Measurements from ENCODE around the gene SUSD1. TPM values are rescaled to one million over a fixed set of nuclear protein-coding genes. Genes with fewer than 3 reads are reported as not detected.

The SUSD1 gene
- total and polyA plus RNA-seq, 9 of the 15 experiments (the other 6 are each of a cell fraction or from before 2014, with no cell fraction given) = 10.9 to 44.4 (median 36.1) TPM

- TF ChIP-seq CREB5 (CRISPR knock-in tag; IDR thresholded peaks at IDR 0.05) (no peak), SRF (CRISPR knock-in tag; IDR thresholded peaks at IDR 0.05) (no peak), STAT5B (CRISPR knock-in tag; IDR thresholded peaks at IDR 0.05) (no peak), POLR2H (tag; IDR thresholded peaks at IDR 0.05; ENCODE audit: low read depth) (no peak), TFAM (CRISPR knock-in tag; conservative IDR thresholded peaks at IDR 0.05) (no peak)
- TF ChIP-seq, protein P1, sequence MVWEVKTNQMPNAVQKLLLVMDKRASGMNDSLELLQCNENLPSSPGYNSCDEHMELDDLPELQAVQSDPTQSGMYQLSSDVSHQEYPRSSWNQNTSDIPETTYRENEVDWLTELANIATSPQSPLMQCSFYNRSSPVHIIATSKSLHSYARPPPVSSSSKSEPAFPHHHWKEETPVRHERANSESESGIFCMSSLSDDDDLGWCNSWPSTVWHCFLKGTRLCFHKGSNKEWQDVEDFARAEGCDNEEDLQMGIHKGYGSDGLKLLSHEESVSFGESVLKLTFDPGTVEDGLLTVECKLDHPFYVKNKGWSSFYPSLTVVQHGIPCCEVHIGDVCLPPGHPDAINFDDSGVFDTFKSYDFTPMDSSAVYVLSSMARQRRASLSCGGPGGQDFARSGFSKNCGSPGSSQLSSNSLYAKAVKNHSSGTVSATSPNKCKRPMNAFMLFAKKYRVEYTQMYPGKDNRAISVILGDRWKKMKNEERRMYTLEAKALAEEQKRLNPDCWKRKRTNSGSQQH (CRISPR knock-in tag; IDR thresholded peaks at IDR 0.05) = no peak
Observed at GRCh38 chr9:112180387-112180881, 5.3 kb upstream of the SUSD1 start (continued).

DNA sequence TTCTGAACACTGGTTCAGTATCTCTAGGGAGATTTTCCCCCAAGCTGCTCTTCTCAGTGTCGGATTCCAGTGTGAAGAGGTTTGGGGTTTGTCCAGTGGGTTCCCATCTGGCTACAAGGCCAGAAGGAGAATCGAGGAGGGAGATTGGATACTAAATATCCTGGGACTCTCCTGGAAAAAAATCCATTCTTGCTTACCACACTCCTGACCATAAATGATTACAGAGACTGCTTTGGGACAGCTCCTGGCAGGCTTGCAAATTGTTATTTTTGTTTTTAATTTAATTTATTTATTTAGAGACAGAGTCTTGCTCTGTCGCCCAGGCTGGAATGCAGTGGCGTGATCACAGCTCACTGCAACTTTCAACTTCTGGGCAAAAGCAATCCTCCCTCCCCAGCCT, 4.7 kb upstream of the SUSD1 start:
- 17% methylated on average over 4 of the region's 4 CpGs for WGBS (ENCODE audit: insufficient coverage, low coverage, missing lambda C conversion rate)
- Histone ChIP-seq H3K4me1 (replicated peaks in 1 of 2; ENCODE audit: control insufficient read depth in 2 of 2, insufficient read depth in 2 of 2, low read length in 2 of 2) (peaks cover 37 to 51% of the 10 kb centered on the region in 2 experiments), H3K79me2 (ENCODE audit: control insufficient read depth, insufficient read depth, low read length) (peaks cover 8% of the 10 kb centered on the region; the same call in 2 of the 3 replicates), H2AFZ (ENCODE audit: low read depth, low read length) (peak overlapping the region; percentile 77), H3K4me2 (ENCODE audit: insufficient read depth, low read length) (peak overlapping the region; percentile 80), H3K27ac (ENCODE audit: extremely low read depth, low read depth, low read length) (peak overlapping the region; percentile 83), H3K9ac (ENCODE audit: insufficient read depth in 1 of 2, low read depth in 2 of 2, low read length in 2 of 2) (peak overlapping the region; percentile 73 to 83; a peak in 3 of 4 replicates), H3K9me1 (ENCODE audit: control insufficient read depth, insufficient read depth, low read length) (no peaks in the 10 kb centered on the region), H4K20me1 (replicated peaks; ENCODE audit: control insufficient read depth, insufficient read depth, low read length) (no peaks in the 10 kb centered on the region), H3K27me3 (ENCODE audit: control insufficient read depth in 2 of 2, insufficient read depth in 2 of 2, low read length in 2 of 2) (no peaks in the 10 kb centered on the region), H3K9me3 (replicated peaks; ENCODE audit: control insufficient read depth, insufficient read depth, low read depth, low read length) (no peaks in the 10 kb centered on the region), H3K36me3 (ENCODE audit: control insufficient read depth, insufficient read depth, low read length) (no peaks in the 10 kb centered on the region), H3K4me3 (no peak overlapping the region)
- FAIRE-seq = no peak
- BruUV-seq (replicated peaks) = no TSS peak
- ChIA-PET CTCF (ENCODE audit: low intra/inter-chr PET ratio) (no interaction called here), POLR2A (interaction anchor here (0.7 to 3.3 kb wide), 4 partner anchors 9 to 152 kb away, joined by 3 to 14 read pairs (median 4); no protein-coding TSS in a partner anchor)
- in situ Hi-C loops (cut with MboI) = no loop called here
- no peak for ATAC-seq
- peak in 1 of 4 experiments; percentile 42 for DNase-seq (ENCODE audit: extremely low read depth in 1 of 4, low spot score in 3 of 4)
- TF ChIP-seq TSC22D4 (tag; IDR thresholded peaks at IDR 0.05) (no peak), TRIM24 (IDR thresholded peaks at IDR 0.05) (no peak), ZNF717 (CRISPR knock-in tag; IDR thresholded peaks at IDR 0.05) (no peak), ZNF444 (CRISPR knock-in tag; IDR thresholded peaks at IDR 0.05) (no peak), HDGF (IDR thresholded peaks at IDR 0.05) (no peak), PML (IDR thresholded peaks at IDR 0.05; ENCODE audit: low read length) (no peak), ZNF436 (CRISPR knock-in tag; IDR thresholded peaks at IDR 0.05) (no peak), KHSRP (IDR thresholded peaks at IDR 0.05) (no peak), RBFOX2 (IDR thresholded peaks at IDR 0.05; ENCODE audit: low read depth, low read length) (no peak), MXD1 (CRISPR knock-in tag; IDR thresholded peaks at IDR 0.05; ENCODE audit: borderline replicate concordance, poor library complexity, severe bottlenecking) (no peak), ZNF263 (CRISPR knock-in tag; IDR thresholded peaks at IDR 0.05; ENCODE audit: borderline replicate concordance) (no peak), NELFE (IDR thresholded peaks at IDR 0.05; ENCODE audit: insufficient read depth, insufficient read length) (no peak)
- intact Hi-C loops (cut with micrococcal nuclease) = loop anchor here (2.0 to 5.0 kb wide), 2 partner anchors 45 to 197 kb away; no protein-coding TSS in a partner anchor

Data from K562 (cell line).